Activated T-helper 2 cell treated with anti-CD3 and anti-CD28 coated beads, Interferon-gamma antibody, Interleukin-2, Interleukin-4, amounts not matched to agents 10 μg/mL and 5 μg/mL and 100 μg/mL, durations not matched to agents 14 hours and 24 hours and 36 hours (primary cell): ENCODE measurements around the gene FAM3A. TPM values are rescaled to one million over a fixed set of nuclear protein-coding genes. Genes with fewer than 3 reads are reported as not detected.

Source experiments
- DNase-seq: peaks from one replicate; pipeline ENCODE4 v3.0.0; 2021; ENCODE audit warnings: low spot score
- H3K27ac Mint-ChIP-seq: one replicate; pipeline ENCODE4 v1.8.0; 2021; ENCODE audit warnings: mixed read lengths
- H3K27me3 Mint-ChIP-seq: one replicate; pipeline ENCODE4 v1.8.0; 2021; ENCODE audit warnings: low read depth, mixed read lengths
- H3K36me3 Mint-ChIP-seq: one replicate; pipeline ENCODE4 v1.8.0; 2021; ENCODE audit warnings: low read depth, mixed read lengths
- H3K4me1 Mint-ChIP-seq: one replicate; pipeline ENCODE4 v1.8.0; 2021; ENCODE audit warnings: low read depth, mixed read lengths
- H3K4me3 Mint-ChIP-seq: one replicate; pipeline ENCODE4 v1.8.0; 2021; ENCODE audit warnings: low read depth, mild to moderate bottlenecking, moderate library complexity, mixed read lengths
- H3K9me3 Mint-ChIP-seq: one replicate; pipeline ENCODE4 v1.8.0; 2021; ENCODE audit warnings: mixed read lengths
- intact Hi-C: fragments of 100-400 bp; cut with micrococcal nuclease; formaldehyde crosslinking; loops from one replicate; pipeline ENCODE4 v1.15.1; 2023
- total RNA-seq: library from RNA; stranded (reverse); gene quantifications from 2 replicates; pipeline ENCODE4 v1.2.3, GENCODE V29; 2022

FAM3A gene
- total RNA-seq, 1 donor from 2014 or later, result 39.8 TPM

- H3K27ac Mint-ChIP-seq, result peak overlapping the region; percentile 22
- peaks cover 16% of the 10 kb centered on the region for H3K4me1 Mint-ChIP-seq
- intact Hi-C loops, result no loop called here
- no peaks in the 10 kb centered on the region for H3K9me3 Mint-ChIP-seq
- H3K36me3 Mint-ChIP-seq, result peaks cover 5% of the 10 kb centered on the region
- no peak overlapping the region for H3K4me3 Mint-ChIP-seq
- peak; percentile 50 for DNase-seq
- H3K27me3 Mint-ChIP-seq, result no peaks in the 10 kb centered on the region
Observed at GRCh38 chrX:154526901-154527675, 11.1 kb upstream of the FAM3A start.

GRCh38 chrX:154525606-154526490 lies 9.8 kb upstream of the FAM3A start:
- H3K9me3 Mint-ChIP-seq, result no peaks in the 10 kb centered on the region
- no peak overlapping the region for H3K27ac Mint-ChIP-seq
- intact Hi-C loops, result no loop called here
- H3K4me3 Mint-ChIP-seq, result no peak overlapping the region
- no peaks in the 10 kb centered on the region for H3K27me3 Mint-ChIP-seq
- peaks cover 16% of the 10 kb centered on the region for H3K4me1 Mint-ChIP-seq
- peaks cover 1% of the 10 kb centered on the region for H3K36me3 Mint-ChIP-seq
- DNase-seq, result no peak

GRCh38 chrX:154519389-154519788 lies 3.4 kb upstream of the FAM3A start:
- Mint-ChIP-seq H3K4me1 (peaks cover 6% of the 10 kb centered on the region), H3K36me3 (no peaks in the 10 kb centered on the region), H3K27me3 (no peaks in the 10 kb centered on the region), H3K9me3 (no peaks in the 10 kb centered on the region), H3K27ac (no peak overlapping the region), H3K4me3 (no peak overlapping the region)
- intact Hi-C loops, result loop anchor here (5.0 kb wide), 1 partner anchor 42 kb away; the partner anchor contains the start of gene LAGE3
- DNase-seq, result no peak

GRCh38 chrX:154517101-154517781 lies 1.2 kb upstream of the FAM3A start:
- Mint-ChIP-seq H3K36me3 (peaks cover 6% of the 10 kb centered on the region), H3K9me3 (no peaks in the 10 kb centered on the region), H3K27me3 (no peaks in the 10 kb centered on the region), H3K4me1 (peaks cover 13% of the 10 kb centered on the region), H3K27ac (no peak overlapping the region), H3K4me3 (peak overlapping the region; percentile 17)
- DNase-seq, result no peak
- intact Hi-C loops, result loop anchor here (5.0 kb wide), 1 partner anchor 40 kb away; the partner anchor contains the start of gene LAGE3

GRCh38 chrX:154516656-154517100 lies 646 bp upstream of the FAM3A start:
- Mint-ChIP-seq H3K4me1 (peaks cover 13% of the 10 kb centered on the region), H3K4me3 (peak overlapping the region; percentile 85), H3K9me3 (no peaks in the 10 kb centered on the region), H3K27me3 (no peaks in the 10 kb centered on the region), H3K36me3 (peaks cover 6% of the 10 kb centered on the region), H3K27ac (peak overlapping the region; percentile 86)
- intact Hi-C loops, result loop anchor here (5.0 kb wide), 1 partner anchor 39 kb away; the partner anchor contains the start of gene LAGE3
- no peak for DNase-seq

GRCh38 chrX:154515090-154515965 lies 704 bp downstream of the FAM3A start:
- Mint-ChIP-seq H3K9me3 (no peaks in the 10 kb centered on the region), H3K4me1 (peaks cover 17% of the 10 kb centered on the region), H3K27me3 (no peaks in the 10 kb centered on the region), H3K27ac (peak overlapping the region; percentile 70), H3K4me3 (peak overlapping the region; percentile 84), H3K36me3 (peaks cover 12% of the 10 kb centered on the region)
- intact Hi-C loops, result loop anchor here (1.0 to 5.0 kb wide), 2 partner anchors 24 to 38 kb away; partner anchors contain the start of gene LAGE3
- peak; percentile 10 for DNase-seq

- Mint-ChIP-seq H3K36me3 (peaks cover 25% of the 10 kb centered on the region), H3K4me3 (peak overlapping the region; percentile 55), H3K27ac (peak overlapping the region; percentile 76), H3K4me1 (peaks cover 17% of the 10 kb centered on the region), H3K9me3 (no peaks in the 10 kb centered on the region), H3K27me3 (no peaks in the 10 kb centered on the region)
- intact Hi-C loops, result no loop called here
- DNase-seq, result no peak
Observed at GRCh38 chrX:154513716-154514115, 2.3 kb downstream of the FAM3A start.

GRCh38 chrX:154512879-154513553 lies 3.0 kb downstream of the FAM3A start:
- H3K36me3 Mint-ChIP-seq, result peaks cover 28% of the 10 kb centered on the region
- no peak overlapping the region for H3K27ac Mint-ChIP-seq
- peaks cover 17% of the 10 kb centered on the region for H3K4me1 Mint-ChIP-seq
- H3K4me3 Mint-ChIP-seq, result no peak overlapping the region
- no peaks in the 10 kb centered on the region for H3K9me3 Mint-ChIP-seq
- intact Hi-C loops, result no loop called here
- DNase-seq, result no peak
- H3K27me3 Mint-ChIP-seq, result no peaks in the 10 kb centered on the region

GRCh38 chrX:154511761-154512160 lies 4.3 kb downstream of the FAM3A start:
- no peak for DNase-seq
- Mint-ChIP-seq H3K4me3 (no peak overlapping the region), H3K36me3 (peaks cover 30% of the 10 kb centered on the region), H3K27me3 (no peaks in the 10 kb centered on the region), H3K4me1 (peaks cover 16% of the 10 kb centered on the region), H3K27ac (peak overlapping the region; percentile 55), H3K9me3 (no peaks in the 10 kb centered on the region)
- intact Hi-C loops, result no loop called here

- Mint-ChIP-seq H3K27ac (no peak overlapping the region), H3K9me3 (no peaks in the 10 kb centered on the region), H3K27me3 (no peaks in the 10 kb centered on the region), H3K4me3 (no peak overlapping the region), H3K36me3 (peaks cover 42% of the 10 kb centered on the region), H3K4me1 (peaks cover 11% of the 10 kb centered on the region)
- intact Hi-C loops, result no loop called here
- no peak for DNase-seq
Observed at GRCh38 chrX:154509455-154509854, 6.6 kb downstream of the FAM3A start.

GRCh38 chrX:154508384-154508745 lies 7.7 kb downstream of the FAM3A start:
- H3K4me3 Mint-ChIP-seq, result no peak overlapping the region
- H3K9me3 Mint-ChIP-seq, result no peaks in the 10 kb centered on the region
- no peak for DNase-seq
- peaks cover 5% of the 10 kb centered on the region for H3K4me1 Mint-ChIP-seq
- intact Hi-C loops, result no loop called here
- no peaks in the 10 kb centered on the region for H3K27me3 Mint-ChIP-seq
- H3K36me3 Mint-ChIP-seq, result peaks cover 36% of the 10 kb centered on the region
- no peak overlapping the region for H3K27ac Mint-ChIP-seq
